ENCODE data around the gene GRIN2C. TPM values are rescaled to one million over a fixed set of nuclear protein-coding genes. Genes with fewer than 3 reads are reported as not detected.

The GRIN2C gene
- total and polyA plus RNA-seq, 2 donors (not counting 1 experiment from before 2014, with no cell fraction given): 0.01 to 0.50 TPM

- no peaks in the 10 kb centered on the region for H3K4me1 ChIP-seq (ENCODE audit: control insufficient read depth, extremely low read depth, insufficient read depth, low read length)
- no peak for TF ChIP-seq EZH2 (IDR thresholded peaks at IDR 0.05; ENCODE audit: low read length, missing control alignments)
- TF ChIP-seq CTCF (conservative IDR thresholded peaks at IDR 0.05 in 1 of 2, IDR thresholded peaks at IDR 0.05 in 1 of 2; ENCODE audit: low read depth in 1 of 2, low read length in 2 of 2): no peak
- no peak overlapping the region for H2AFZ ChIP-seq (ENCODE audit: low read length)
- no peak overlapping the region for H3K9ac ChIP-seq (ENCODE audit: insufficient read depth, low read length)
- H3K27ac ChIP-seq (ENCODE audit: insufficient read depth, low read length): no peak overlapping the region
- H3K4me3 ChIP-seq (replicated peaks in 1 of 4; ENCODE audit: control extremely low read depth in 1 of 4, insufficient read depth in 1 of 4, low read depth in 3 of 4, low read length in 4 of 4): no peak overlapping the region
- H3K27me3 ChIP-seq (ENCODE audit: control insufficient read depth, insufficient read depth, low read length): no peaks in the 10 kb centered on the region
- DNase-seq (ENCODE audit: low read depth in 2 of 2): peak in 1 of 2 donors; percentile 41
- no peaks in the 10 kb centered on the region for H4K20me1 ChIP-seq (ENCODE audit: control insufficient read depth, extremely low read depth, insufficient read depth, low read length)
- H3K79me2 ChIP-seq (ENCODE audit: control insufficient read depth, insufficient read depth, low read length): no peaks in the 10 kb centered on the region
- no peak overlapping the region for H3K4me2 ChIP-seq (ENCODE audit: extremely low read depth, insufficient read depth, low read length)
- H3K36me3 ChIP-seq (ENCODE audit: control insufficient read depth, insufficient read depth, low read length): no peaks in the 10 kb centered on the region
- no peaks in the 10 kb centered on the region for H3K9me3 ChIP-seq (ENCODE audit: control insufficient read depth, insufficient read depth, low read depth, low read length)
Observed at GRCh38 chr17:74833501-74834377, 25.9 kb downstream of the GRIN2C start.

GRCh38 chr17:74832421-74832820 lies 27.3 kb downstream of the GRIN2C start:
- Histone ChIP-seq H3K36me3 (ENCODE audit: control insufficient read depth, insufficient read depth, low read length) (no peaks in the 10 kb centered on the region), H4K20me1 (ENCODE audit: control insufficient read depth, extremely low read depth, insufficient read depth, low read length) (no peaks in the 10 kb centered on the region), H3K9ac (ENCODE audit: insufficient read depth, low read length) (no peak overlapping the region), H3K27me3 (ENCODE audit: control insufficient read depth, insufficient read depth, low read length) (no peaks in the 10 kb centered on the region), H3K9me3 (ENCODE audit: control insufficient read depth, insufficient read depth, low read depth, low read length) (no peaks in the 10 kb centered on the region), H3K4me2 (ENCODE audit: extremely low read depth, insufficient read depth, low read length) (no peak overlapping the region), H3K4me1 (ENCODE audit: control insufficient read depth, extremely low read depth, insufficient read depth, low read length) (no peaks in the 10 kb centered on the region), H2AFZ (ENCODE audit: low read length) (no peak overlapping the region), H3K79me2 (ENCODE audit: control insufficient read depth, insufficient read depth, low read length) (no peaks in the 10 kb centered on the region), H3K27ac (ENCODE audit: insufficient read depth, low read length) (no peak overlapping the region), H3K4me3 (replicated peaks in 1 of 4; ENCODE audit: control extremely low read depth in 1 of 4, insufficient read depth in 1 of 4, low read depth in 3 of 4, low read length in 4 of 4) (no peak overlapping the region)
- DNase-seq (ENCODE audit: low read depth in 2 of 2): no peak
- no peak for TF ChIP-seq EZH2 (IDR thresholded peaks at IDR 0.05; ENCODE audit: low read length, missing control alignments)
- no peak for TF ChIP-seq CTCF (conservative IDR thresholded peaks at IDR 0.05 in 1 of 2, IDR thresholded peaks at IDR 0.05 in 1 of 2; ENCODE audit: low read depth in 1 of 2, low read length in 2 of 2)

GRCh38 chr17:74831444-74832146 lies 28.1 kb downstream of the GRIN2C start:
- no peak for DNase-seq (ENCODE audit: low read depth in 2 of 2)
- no peaks in the 10 kb centered on the region for H3K79me2 ChIP-seq (ENCODE audit: control insufficient read depth, insufficient read depth, low read length)
- TF ChIP-seq EZH2 (IDR thresholded peaks at IDR 0.05; ENCODE audit: low read length, missing control alignments): no peak
- no peak overlapping the region for H3K9ac ChIP-seq (ENCODE audit: insufficient read depth, low read length)
- H3K4me2 ChIP-seq (ENCODE audit: extremely low read depth, insufficient read depth, low read length): no peak overlapping the region
- no peaks in the 10 kb centered on the region for H4K20me1 ChIP-seq (ENCODE audit: control insufficient read depth, extremely low read depth, insufficient read depth, low read length)
- H3K9me3 ChIP-seq (ENCODE audit: control insufficient read depth, insufficient read depth, low read depth, low read length): no peaks in the 10 kb centered on the region
- H2AFZ ChIP-seq (ENCODE audit: low read length): no peak overlapping the region
- H3K27me3 ChIP-seq (ENCODE audit: control insufficient read depth, insufficient read depth, low read length): no peaks in the 10 kb centered on the region
- no peaks in the 10 kb centered on the region for H3K36me3 ChIP-seq (ENCODE audit: control insufficient read depth, insufficient read depth, low read length)
- no peaks in the 10 kb centered on the region for H3K4me1 ChIP-seq (ENCODE audit: control insufficient read depth, extremely low read depth, insufficient read depth, low read length)
- H3K4me3 ChIP-seq (replicated peaks in 1 of 4; ENCODE audit: control extremely low read depth in 1 of 4, insufficient read depth in 1 of 4, low read depth in 3 of 4, low read length in 4 of 4): no peak overlapping the region
- H3K27ac ChIP-seq (ENCODE audit: insufficient read depth, low read length): no peak overlapping the region
